GM12801 (cell line): Measurements from ENCODE around the gene SERPINC1.

ENCODE experiments used
- TF ChIP-seq, protein P1 (sequence below): IDR thresholded peaks from one replicate; pipeline ENCODE4 v1.5.1; 2011; ENCODE audit warnings: control low read depth; ENCODE audit not compliant: insufficient read length; ENCODE audit errors: extremely low read depth

SERPINC1 gene

DNA sequence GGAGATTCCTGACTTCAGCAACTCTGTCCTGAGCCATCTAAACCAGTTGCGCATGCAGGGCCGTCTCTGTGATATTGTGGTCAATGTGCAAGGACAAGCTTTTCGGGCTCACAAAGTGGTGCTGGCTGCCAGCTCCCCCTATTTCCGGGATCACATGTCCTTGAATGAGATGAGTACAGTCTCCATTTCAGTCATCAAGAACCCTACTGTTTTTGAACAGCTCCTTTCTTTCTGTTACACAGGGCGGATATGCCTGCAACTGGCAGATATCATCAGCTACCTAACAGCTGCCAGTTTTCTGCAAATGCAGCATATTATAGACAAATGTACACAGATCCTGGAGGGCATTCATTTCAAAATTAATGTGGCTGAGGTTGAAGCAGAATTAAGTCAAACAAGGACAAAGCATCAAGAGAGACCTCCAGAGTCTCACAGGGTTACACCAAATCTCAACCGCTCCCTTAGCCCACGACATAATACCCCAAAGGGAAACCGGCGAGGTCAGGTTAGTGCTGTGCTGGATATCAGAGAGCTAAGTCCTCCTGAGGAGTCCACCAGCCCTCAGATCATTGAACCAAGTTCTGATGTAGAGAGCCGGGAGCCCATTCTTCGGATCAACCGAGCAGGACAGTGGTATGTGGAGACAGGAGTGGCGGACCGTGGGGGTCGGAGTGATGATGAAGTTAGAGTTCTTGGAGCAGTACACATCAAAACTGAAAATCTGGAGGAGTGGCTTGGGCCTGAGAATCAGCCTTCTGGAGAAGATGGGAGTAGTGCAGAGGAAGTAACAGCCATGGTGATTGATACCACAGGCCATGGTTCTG, 46.7 kb downstream of the SERPINC1 start:
- TF ChIP-seq, protein P1, sequence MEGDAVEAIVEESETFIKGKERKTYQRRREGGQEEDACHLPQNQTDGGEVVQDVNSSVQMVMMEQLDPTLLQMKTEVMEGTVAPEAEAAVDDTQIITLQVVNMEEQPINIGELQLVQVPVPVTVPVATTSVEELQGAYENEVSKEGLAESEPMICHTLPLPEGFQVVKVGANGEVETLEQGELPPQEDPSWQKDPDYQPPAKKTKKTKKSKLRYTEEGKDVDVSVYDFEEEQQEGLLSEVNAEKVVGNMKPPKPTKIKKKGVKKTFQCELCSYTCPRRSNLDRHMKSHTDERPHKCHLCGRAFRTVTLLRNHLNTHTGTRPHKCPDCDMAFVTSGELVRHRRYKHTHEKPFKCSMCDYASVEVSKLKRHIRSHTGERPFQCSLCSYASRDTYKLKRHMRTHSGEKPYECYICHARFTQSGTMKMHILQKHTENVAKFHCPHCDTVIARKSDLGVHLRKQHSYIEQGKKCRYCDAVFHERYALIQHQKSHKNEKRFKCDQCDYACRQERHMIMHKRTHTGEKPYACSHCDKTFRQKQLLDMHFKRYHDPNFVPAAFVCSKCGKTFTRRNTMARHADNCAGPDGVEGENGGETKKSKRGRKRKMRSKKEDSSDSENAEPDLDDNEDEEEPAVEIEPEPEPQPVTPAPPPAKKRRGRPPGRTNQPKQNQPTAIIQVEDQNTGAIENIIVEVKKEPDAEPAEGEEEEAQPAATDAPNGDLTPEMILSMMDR, result no peak

DNA sequence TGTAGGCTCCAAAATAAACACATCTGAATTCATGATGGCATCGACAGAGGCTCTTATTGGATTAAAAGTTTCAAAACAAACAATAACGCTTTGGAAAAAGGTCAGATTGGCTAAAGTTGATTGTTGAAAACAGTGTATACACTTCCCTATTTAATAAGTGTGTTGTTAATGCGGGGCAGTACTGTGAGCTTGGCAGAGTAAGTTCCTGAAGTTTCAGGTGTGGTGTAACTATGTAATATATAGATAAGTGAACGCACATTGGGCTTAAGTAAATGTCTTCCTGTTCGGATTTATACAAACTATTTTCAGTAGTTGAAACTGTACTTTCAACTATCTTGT, 48.1 kb downstream of the SERPINC1 start:
- TF ChIP-seq, protein P1, result no peak

DNA sequence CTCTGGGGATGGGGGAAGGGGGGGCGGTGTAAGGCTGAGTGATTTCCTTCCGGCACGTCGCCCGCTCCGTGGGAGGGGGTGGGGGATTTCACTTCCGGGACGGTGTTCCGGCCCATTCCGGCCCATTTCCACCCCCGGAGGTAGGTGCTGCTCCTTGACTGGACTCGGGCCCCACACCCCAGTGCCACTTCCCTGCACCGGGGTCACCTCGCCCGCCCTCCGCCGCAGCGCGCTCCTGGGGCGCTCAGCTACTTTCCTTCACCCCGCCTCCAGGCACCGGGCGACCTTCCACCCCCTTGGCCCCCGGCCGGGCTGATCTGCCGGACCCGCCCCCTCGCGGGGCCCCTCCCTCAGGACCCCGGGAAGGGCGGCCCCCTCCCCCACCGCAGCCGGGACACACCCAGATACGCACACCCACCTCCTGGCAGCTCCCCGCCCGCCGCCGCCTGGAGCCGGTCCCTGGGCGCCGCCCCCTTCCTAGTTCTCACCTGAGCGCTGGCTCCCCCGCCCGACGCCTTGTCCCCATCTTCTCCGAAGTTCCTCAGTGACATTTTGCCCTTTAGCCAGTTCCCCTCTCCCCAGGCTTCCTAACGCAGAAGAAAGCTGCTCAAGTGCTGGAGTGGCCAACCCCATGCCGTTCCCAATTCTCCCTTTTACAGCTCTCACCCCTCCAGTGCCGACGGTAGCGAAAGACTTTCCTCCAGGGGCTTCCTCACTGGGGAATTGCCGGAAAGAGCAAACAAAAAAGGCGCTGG, 48.7 kb downstream of the SERPINC1 start, which contains the start of gene ZBTB37:
Gene ZBTB37, plus strand, starts transcription at position 115 of the 755 bp plus-strand sequence. CDS start 1,846 bp downstream, outside the sequence.
- TF ChIP-seq, protein P1, result no peak

GRCh38 chr1:173867753-173868265, 49.3 kb downstream of the SERPINC1 start, which contains the start of gene GAS5:
TSS of gene GAS5 (minus strand) at chr1:173867989.
- TF ChIP-seq, protein P1, result no peak

DNA sequence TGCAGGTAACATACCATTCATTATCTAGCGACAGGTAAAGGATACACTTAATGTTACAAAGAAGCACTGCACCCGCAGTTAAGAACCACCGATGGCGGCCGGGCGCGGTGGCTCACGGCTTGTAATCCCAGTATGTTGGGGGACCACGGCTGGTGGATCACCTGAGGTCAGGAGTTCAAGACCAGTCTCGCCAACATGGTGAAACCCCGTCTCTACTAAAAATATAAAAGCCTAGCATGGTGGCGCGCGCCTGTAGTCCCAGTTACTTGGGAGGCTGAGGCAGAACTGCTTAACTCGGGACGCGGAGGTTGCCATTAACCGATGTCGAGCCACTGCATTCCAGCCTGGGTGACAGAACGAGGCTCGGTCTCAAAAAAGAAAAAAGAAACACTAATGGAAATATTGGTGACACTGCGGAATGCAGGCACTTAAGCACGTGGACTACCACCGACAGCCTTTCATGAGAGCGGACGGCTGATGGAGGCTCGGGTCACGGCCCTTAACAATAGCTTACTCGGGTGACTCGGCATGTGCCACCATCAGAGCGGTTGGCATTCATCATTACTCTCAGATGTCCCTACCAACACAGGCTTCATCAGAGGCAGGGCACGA, 49.9 kb downstream of the SERPINC1 start:
- TF ChIP-seq, protein P1, result no peak

- TF ChIP-seq, protein P1, result no peak
Measured at GRCh38 chr1:173866413-173867115, 50.6 kb downstream of the SERPINC1 start.
